Left colon (tissue), 2 donors: ENCODE data around the gene ATF5. TPM values are rescaled to one million over a fixed set of nuclear protein-coding genes. Genes with fewer than 3 reads are reported as not detected.

ENCODE experiments used
- ATAC-seq: fragments of 200-7000 bp; cut with Tn5 transposase; one replicate; pipeline ENCODE4 v1.9.1; 2020; ENCODE audit warnings: mild to moderate bottlenecking, moderate library complexity
- DNase-seq, 2 donors: peaks; one replicate each; pipeline ENCODE4 v3.0.0-alpha.2; 2020
- intact Hi-C, 2 donors: fragments of 100-400 bp; cut with DNase I in 1 of 2; cut with micrococcal nuclease in 1 of 2; formaldehyde crosslinking; loops; one replicate each; pipeline versions ENCODE4 v1.11.2 to v1.14.0; 2022; cut with DNase I, micrococcal nuclease
- long read RNA-seq: library from polyadenylated mRNA; unstranded; transcript quantifications from one replicate; pipeline ENCODE4 v2.0.0, GENCODE V29; 2021
- total RNA-seq, 2 donors: library from RNA; stranded (reverse); fragmentation: NEBNext Ultra II Directional; extraction: Animal tissue kit (Norgen Biotek cat#: 25700); gene quantifications; one replicate each; pipeline ENCODE4 v1.2.1, GENCODE V29; 2021
- donor health status: DM: no; HTN: no; CAD: no.
- donor health status: DM: yes; HTN: yes; CAD: no.

Gene ATF5
- 10 to 100 TPM; 13.2 to 16.7 TPM for total RNA-seq
- long read RNA-seq, partial matches to known transcripts, result 0 of 4 reads
- long read RNA-seq, other reads (novel, unspliced or antisense), result 2 of 4 reads

DNA sequence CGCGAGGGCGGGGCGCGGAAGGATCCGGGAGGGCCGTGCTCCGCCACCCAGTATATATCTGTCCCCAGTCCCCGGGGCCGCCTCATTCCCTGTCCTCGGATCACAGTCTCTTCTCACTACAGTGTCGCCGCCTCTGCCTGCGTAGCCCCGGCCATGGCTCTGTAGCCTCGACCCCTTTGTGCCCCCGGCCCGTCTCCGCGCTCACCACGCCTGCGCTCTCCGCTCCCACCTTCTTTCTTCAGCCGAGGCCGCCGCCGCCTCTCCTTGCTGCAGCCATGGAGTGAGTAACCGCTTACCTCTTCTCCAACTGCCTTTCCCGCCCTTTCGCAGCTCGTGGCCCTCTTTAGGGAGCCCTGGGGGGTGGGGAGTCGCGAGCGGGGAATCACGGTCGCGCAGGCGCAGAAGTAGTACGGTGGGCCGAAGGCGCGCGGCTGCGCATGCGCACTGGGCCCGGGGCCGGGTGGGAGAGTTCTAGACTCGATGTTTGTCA lies at the start of gene ATF5, which contains the start of gene NUP62:
Gene ATF5 (plus strand): TSS at position 85 of the 490 bp plus-strand sequence. CDS start 1,646 bp downstream, outside the sequence.
Gene NUP62 (minus strand): TSS at position 384 of the 490 bp plus-strand sequence. CDS start 19,697 bp downstream, outside the sequence.
- DNase-seq, result peak; percentile 84 to 93
- intact Hi-C loops, result no loop called here
- ATAC-seq, result peak; percentile 71

GRCh38 chr19:49879243-49879963 lies 49.6 kb upstream of the ATF5 start:
- intact Hi-C loops, result no loop called here
- peak; percentile 20 to 32 for DNase-seq
- ATAC-seq, result no peak

DNA sequence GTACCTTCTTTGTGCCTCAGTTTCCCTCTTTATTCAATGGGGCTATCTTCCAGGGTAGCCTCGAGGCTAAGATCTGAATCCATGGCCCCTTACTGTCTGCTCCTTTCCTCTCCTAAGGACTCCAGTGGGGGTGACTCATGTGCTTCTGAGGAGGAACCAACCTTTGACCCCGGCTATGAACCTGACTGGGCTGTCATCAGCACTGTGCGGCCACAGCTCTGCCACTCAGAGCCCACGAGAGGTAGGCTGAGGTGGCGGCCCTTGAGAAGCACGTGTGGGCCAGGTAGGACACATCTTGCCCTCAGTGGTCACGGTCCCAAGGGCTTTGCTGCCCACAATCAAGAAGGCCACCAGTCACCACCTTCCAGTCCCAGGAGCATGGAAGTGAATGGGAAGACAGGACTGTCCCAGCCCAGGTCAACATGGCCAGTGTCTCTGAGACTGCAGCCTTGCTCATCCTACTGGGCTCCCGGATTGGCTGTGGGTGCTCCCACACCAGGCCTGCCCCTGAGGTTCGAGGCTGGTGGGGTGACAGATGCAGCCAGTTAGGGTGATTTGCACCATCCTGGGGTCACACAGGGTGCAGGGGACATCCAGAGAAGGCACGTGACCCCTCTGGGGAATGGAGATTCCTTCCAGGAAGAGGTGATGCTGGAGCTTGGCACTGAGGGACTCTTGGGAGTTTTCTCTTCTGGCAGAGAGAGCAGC lies 48.7 kb upstream of the ATF5 start:
- intact Hi-C loops, result no loop called here
- no peak for ATAC-seq
- peak; percentile 9 to 23 for DNase-seq

GRCh38 chr19:49881186-49881585 lies 47.8 kb upstream of the ATF5 start:
- DNase-seq (no peak), ATAC-seq (no peak)
- intact Hi-C loops, result no loop called here

- ATAC-seq (no peak), DNase-seq (peak in 1 of 2 donors; percentile 24)
- intact Hi-C loops, result no loop called here
Measured at GRCh38 chr19:49881672-49882394, 47.2 kb upstream of the ATF5 start.

- intact Hi-C loops, result no loop called here
- no peak for ATAC-seq
Measured at GRCh38 chr19:49882643-49883042, 46.4 kb upstream of the ATF5 start.

GRCh38 chr19:49883094-49883493 lies 45.9 kb upstream of the ATF5 start:
- intact Hi-C loops, result no loop called here
- DNase-seq (no peak), ATAC-seq (no peak)

More at GRCh38 chr19:49882643-49883042, 46.4 kb upstream of the ATF5 start:
- DNase-seq, result no peak

DNA sequence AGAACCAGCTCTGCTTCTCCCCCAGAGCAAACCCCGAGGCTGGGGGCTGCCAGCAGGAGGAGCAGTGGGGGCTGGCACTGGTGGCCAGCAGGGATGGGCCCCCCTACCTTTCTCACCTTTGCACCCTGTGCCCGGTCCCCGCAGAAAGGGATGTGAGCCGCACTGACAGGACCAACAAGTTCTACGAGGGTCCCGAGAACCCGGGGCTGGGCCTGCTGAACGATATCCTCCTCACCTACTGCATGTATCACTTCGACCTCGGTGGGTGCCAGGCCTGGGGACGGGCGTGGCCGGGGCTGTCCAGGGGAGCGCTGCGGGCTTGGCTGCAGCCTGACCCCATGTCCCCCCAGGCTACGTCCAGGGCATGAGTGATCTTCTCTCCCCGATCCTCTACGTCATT lies 44.9 kb upstream of the ATF5 start:
- intact Hi-C loops, result no loop called here
- ATAC-seq, result no peak
- DNase-seq, result no peak

- intact Hi-C loops, result no loop called here
- ATAC-seq (no peak), DNase-seq (no peak)
Measured at GRCh38 chr19:49884760-49885159, 44.2 kb upstream of the ATF5 start.

DNA sequence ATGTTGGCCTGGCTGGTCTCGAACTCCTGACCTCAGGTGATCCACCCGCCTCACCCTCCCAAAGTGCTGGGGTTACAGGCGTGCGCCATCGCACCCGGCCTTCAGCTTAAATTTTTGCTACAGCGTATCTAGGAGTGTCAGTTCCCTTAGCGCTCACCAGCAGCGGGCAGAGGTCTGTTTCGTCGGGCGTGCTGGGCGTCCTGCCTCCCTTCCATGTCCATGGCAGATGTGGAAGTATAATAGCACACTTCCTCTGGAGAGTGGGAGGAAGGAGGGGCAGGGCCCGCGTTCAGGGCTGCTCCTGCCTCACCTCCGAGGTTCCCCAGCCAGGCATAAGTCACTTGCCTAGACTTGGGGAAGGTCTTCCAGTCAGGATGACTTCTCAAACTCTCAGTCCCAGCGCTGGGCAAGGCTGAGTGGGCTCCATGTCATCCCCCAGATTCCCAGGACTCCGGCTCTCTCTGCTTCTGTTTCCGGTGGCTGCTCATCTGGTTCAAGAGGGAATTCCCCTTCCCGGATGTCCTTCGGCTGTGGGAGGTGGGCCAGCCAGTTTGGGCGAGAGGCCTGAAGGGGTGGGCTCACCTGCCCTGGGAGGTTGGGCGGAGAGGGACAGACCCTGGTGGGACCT lies 41.9 kb upstream of the ATF5 start:
- ATAC-seq, result no peak
- intact Hi-C loops, result no loop called here
- DNase-seq, result no peak

DNA sequence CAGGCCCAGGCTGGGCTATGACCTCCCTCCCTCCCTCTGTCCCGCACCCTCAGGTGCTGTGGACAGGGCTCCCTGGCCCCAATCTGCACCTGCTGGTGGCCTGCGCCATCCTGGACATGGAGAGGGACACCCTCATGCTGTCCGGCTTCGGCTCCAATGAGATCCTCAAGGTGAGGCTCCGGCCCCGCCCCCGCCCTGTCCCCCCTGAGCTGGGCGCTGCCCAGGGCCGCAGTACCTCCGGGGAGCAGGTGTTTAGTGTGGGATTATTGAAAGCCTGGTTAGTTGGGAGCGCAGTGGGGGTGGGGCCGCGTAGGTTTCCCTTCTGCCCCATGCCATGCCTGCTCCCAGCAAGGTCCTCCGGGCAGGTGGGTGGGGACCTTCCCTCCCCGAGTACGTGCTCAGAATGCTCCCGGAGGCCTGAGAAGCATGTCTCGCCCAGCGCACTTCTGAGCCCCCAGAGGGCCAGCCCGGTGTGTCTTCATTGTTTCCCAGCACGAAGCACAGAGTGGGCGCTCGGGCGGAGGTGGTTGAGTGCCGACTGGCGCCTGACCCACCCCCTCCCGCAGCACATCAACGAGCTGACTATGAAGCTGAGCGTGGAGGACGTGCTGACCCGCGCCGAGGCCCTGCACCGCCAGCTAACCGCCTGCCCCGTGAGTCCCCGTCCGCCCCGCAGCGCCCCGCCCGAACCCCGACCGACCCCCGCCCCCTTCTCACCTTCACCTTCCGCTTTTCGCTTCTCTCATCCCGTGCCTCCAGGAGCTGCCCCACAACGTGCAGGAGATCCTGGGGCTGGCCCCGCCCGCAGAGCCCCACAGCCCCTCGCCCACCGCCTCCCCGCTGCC lies 41.1 kb upstream of the ATF5 start:
- ATAC-seq, result peak; percentile 20
- DNase-seq, result no peak
- intact Hi-C loops, result no loop called here

GRCh38 chr19:49888510-49888824 lies 40.5 kb upstream of the ATF5 start:
- ATAC-seq, result no peak
- no peak for DNase-seq
- intact Hi-C loops, result no loop called here

DNA sequence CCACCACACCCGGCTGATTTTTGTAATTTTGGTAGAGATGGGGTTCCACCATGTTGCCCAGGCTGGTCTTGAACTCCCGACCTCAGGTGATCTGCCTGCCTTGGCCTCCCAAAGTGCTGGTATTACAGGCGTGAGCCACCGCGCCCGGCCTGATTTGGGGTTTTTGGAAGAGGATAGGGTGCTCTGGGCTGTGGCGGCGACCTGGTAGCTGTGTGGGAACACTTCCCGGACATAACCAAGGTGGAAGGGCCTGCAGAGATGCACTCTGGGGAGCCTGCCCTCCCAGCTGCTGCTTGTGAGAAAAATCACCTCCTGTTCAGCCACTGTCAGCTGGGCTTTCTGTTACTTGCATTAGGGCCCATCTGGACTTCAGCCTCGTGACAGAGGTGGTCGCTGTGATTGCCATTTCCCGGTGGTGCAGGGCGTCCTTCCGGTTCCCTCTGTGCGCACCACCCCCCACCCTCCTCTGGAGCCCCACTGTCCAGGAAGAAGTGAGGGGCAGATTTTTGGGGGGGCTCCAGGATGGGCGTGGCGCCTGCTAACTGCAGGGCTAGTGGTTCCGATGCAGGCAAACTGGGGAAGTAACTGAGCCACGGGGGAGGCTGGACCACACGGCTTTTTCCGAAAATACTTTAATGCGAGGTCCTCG lies 39.8 kb upstream of the ATF5 start:
- intact Hi-C loops, result no loop called here
- no peak for ATAC-seq
- DNase-seq, result no peak

GRCh38 chr19:49889687-49890348 lies 39.2 kb upstream of the ATF5 start:
- intact Hi-C loops, result no loop called here
- ATAC-seq, result peak; percentile 72
- peak; percentile 65 to 78 for DNase-seq

- DNase-seq (peak in 1 of 2 donors; percentile 76), ATAC-seq (peak; percentile 81)
- intact Hi-C loops, result no loop called here
Measured at GRCh38 chr19:49890349-49891311, 38.4 kb upstream of the ATF5 start.

DNA sequence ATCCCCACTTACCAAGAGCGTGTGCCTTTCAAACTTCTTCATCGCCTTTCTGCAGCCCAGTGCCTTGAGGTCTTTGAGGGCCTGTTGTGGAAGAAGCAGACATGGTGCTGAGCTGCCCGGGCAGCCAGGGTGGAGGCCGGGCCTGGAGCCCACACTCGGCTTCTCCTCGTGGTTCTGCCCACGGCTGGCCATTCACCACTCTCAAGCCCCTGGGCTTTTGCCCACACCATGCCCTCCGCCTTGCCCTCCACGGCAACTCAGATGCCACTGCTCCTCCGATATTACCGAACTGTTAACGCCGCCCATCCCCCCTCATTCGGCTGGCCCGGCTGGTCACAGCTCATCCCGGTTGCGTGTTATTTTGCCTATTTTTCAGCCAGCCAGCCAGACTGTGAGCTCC lies 37.6 kb upstream of the ATF5 start:
- DNase-seq, result no peak
- ATAC-seq, result no peak
- intact Hi-C loops, result no loop called here
